Activated T-helper 1 cell treated with Interleukin-2 at 50 U/mL for 16 hours (primary cell): ENCODE results near the gene FRMD6.

ENCODE experiments used
- DNase-seq: peaks from one replicate; pipeline ENCODE4 v3.0.0-alpha.2; 2020; ENCODE audit warnings: low read depth

FRMD6 gene

GRCh38 chr14:51651388-51652167, at the start of gene FRMD6:
Gene FRMD6 (plus strand): TSS chr14:51651910. CDS start chr14:51689837, 37,927 bp downstream.
- DNase-seq: peak; percentile 72

GRCh38 chr14:51602310-51602709, 49.4 kb upstream of the FRMD6 start:
- no peak for DNase-seq

GRCh38 chr14:51603495-51603894, 48.2 kb upstream of the FRMD6 start:
- DNase-seq: no peak

- no peak for DNase-seq
These were observed 47.6 kb upstream of the FRMD6 start for GRCh38 chr14:51604073-51604472.

- DNase-seq: no peak
These were observed 46.1 kb upstream of the FRMD6 start for GRCh38 chr14:51605575-51605974.

- DNase-seq: no peak
These were observed 44.0 kb upstream of the FRMD6 start for GRCh38 chr14:51607711-51608110.

GRCh38 chr14:51609251-51609954, 42.3 kb upstream of the FRMD6 start:
- DNase-seq: no peak

GRCh38 chr14:51609955-51610283, 41.8 kb upstream of the FRMD6 start:
- no peak for DNase-seq

GRCh38 chr14:51610771-51611170, 40.9 kb upstream of the FRMD6 start:
- no peak for DNase-seq

GRCh38 chr14:51612449-51612848, 39.3 kb upstream of the FRMD6 start:
- no peak for DNase-seq

- no peak for DNase-seq
These were observed 38.3 kb upstream of the FRMD6 start for GRCh38 chr14:51613416-51613815.

GRCh38 chr14:51614707-51615106, 37.0 kb upstream of the FRMD6 start:
- no peak for DNase-seq

- DNase-seq: no peak
These were observed 35.5 kb upstream of the FRMD6 start for GRCh38 chr14:51616256-51616655.

- no peak for DNase-seq
These were observed 34.8 kb upstream of the FRMD6 start for GRCh38 chr14:51616724-51617409.

- no peak for DNase-seq
These were observed 32.1 kb upstream of the FRMD6 start for GRCh38 chr14:51619561-51619960.

- DNase-seq: no peak
These were observed 31.7 kb upstream of the FRMD6 start for GRCh38 chr14:51620056-51620455.

GRCh38 chr14:51621654-51622053, 30.1 kb upstream of the FRMD6 start:
- DNase-seq: no peak

GRCh38 chr14:51622376-51622775, 29.3 kb upstream of the FRMD6 start:
- DNase-seq: no peak

GRCh38 chr14:51624955-51625569, 26.6 kb upstream of the FRMD6 start:
- no peak for DNase-seq

- DNase-seq: no peak
These were observed 25.5 kb upstream of the FRMD6 start for GRCh38 chr14:51626185-51626584.

- no peak for DNase-seq
These were observed 24.9 kb upstream of the FRMD6 start for GRCh38 chr14:51626788-51627187.

GRCh38 chr14:51627313-51627712, 24.4 kb upstream of the FRMD6 start:
- DNase-seq: no peak

- DNase-seq: no peak
These were observed 23.5 kb upstream of the FRMD6 start for GRCh38 chr14:51628238-51628637.
